Activated CD4-positive, CD25-positive, alpha-beta regulatory T cell (primary cell): Measurements from ENCODE around the gene USP10.

ENCODE experiments used
- DNase-seq, 4 experiments: peaks; one replicate each; lab custom pipeline; 2025; lab: John Stamatoyannopoulos, UW

Gene USP10

GRCh38 chr16:84774810-84775209, 75.0 kb downstream of the USP10 start:
- no peak for DNase-seq

- no peak for DNase-seq
Measured at GRCh38 chr16:84775262-84775810, 75.5 kb downstream of the USP10 start.

- DNase-seq, result no peak
Measured at GRCh38 chr16:84777435-84777834, 77.6 kb downstream of the USP10 start.

GRCh38 chr16:84778720-84779119, 78.9 kb downstream of the USP10 start:
- DNase-seq, result no peak

- DNase-seq, result no peak
Measured at GRCh38 chr16:84780063-84780462, 80.3 kb downstream of the USP10 start.

GRCh38 chr16:84780544-84781376, 81.0 kb downstream of the USP10 start:
- no peak for DNase-seq

- DNase-seq, result no peak
Measured at GRCh38 chr16:84782846-84783245, 83.0 kb downstream of the USP10 start.

GRCh38 chr16:84785843-84786581, 86.2 kb downstream of the USP10 start:
- DNase-seq, result no peak

- DNase-seq, result no peak
Measured at GRCh38 chr16:84786605-84787262, 86.9 kb downstream of the USP10 start.

- no peak for DNase-seq
Measured at GRCh38 chr16:84787263-84787622, 87.4 kb downstream of the USP10 start.

GRCh38 chr16:84788920-84789391, 89.2 kb downstream of the USP10 start:
- no peak for DNase-seq

- DNase-seq, result no peak
Measured at GRCh38 chr16:84789431-84789830, 89.6 kb downstream of the USP10 start.

- no peak for DNase-seq
Measured at GRCh38 chr16:84790301-84790700, 90.5 kb downstream of the USP10 start.

- no peak for DNase-seq
Measured at GRCh38 chr16:84791088-84791487, 91.3 kb downstream of the USP10 start.

- DNase-seq, result no peak
Measured at GRCh38 chr16:84791501-84791900, 91.7 kb downstream of the USP10 start.

GRCh38 chr16:84794186-84794585, 94.4 kb downstream of the USP10 start:
- no peak for DNase-seq

- DNase-seq, result no peak
Measured at GRCh38 chr16:84794626-84795025, 94.8 kb downstream of the USP10 start.

- no peak for DNase-seq
Measured at GRCh38 chr16:84795329-84796053, 95.7 kb downstream of the USP10 start.

GRCh38 chr16:84800158-84800978, 100.6 kb downstream of the USP10 start:
- DNase-seq, result no peak

GRCh38 chr16:84803146-84803545, 103.3 kb downstream of the USP10 start:
- no peak for DNase-seq

- DNase-seq, result no peak
Measured at GRCh38 chr16:84804326-84804725, 104.5 kb downstream of the USP10 start.
